IPS-20b (cell line): ENCODE data around the gene PIP5K1C.

Source experiments
- H3K27ac ChIP-seq: one replicate; pipeline ENCODE4 v1.5.1; 2013; ENCODE audit warnings: low read length
- H3K27me3 ChIP-seq: 2 replicates; pipeline ENCODE4 v1.6.1; 2013; ENCODE audit warnings: mild to moderate bottlenecking, low read length, inconsistent platforms; ENCODE audit not compliant: insufficient read depth
- H3K36me3 ChIP-seq: 2 replicates; pipeline ENCODE4 v1.6.1; 2013; ENCODE audit warnings: low read depth, mild to moderate bottlenecking, inconsistent platforms, low read length, moderate library complexity; ENCODE audit not compliant: insufficient read depth
- H3K4me1 ChIP-seq: 2 replicates; pipeline ENCODE4 v1.6.1; 2013; ENCODE audit warnings: mild to moderate bottlenecking, control low read depth, inconsistent platforms, low read length, moderate library complexity; ENCODE audit not compliant: insufficient read depth
- H3K4me3 ChIP-seq: 2 replicates; pipeline ENCODE4 v1.5.1; 2013; ENCODE audit warnings: mild to moderate bottlenecking, low read length, inconsistent platforms
- H3K9ac ChIP-seq: 2 replicates; pipeline ENCODE4 v1.6.1; 2013; ENCODE audit warnings: low read depth, mild to moderate bottlenecking, inconsistent platforms, low read length, moderate library complexity
- H3K9me3 ChIP-seq: 2 replicates; pipeline ENCODE4 v1.6.1; 2013; ENCODE audit warnings: mild to moderate bottlenecking, low read depth, low read length, inconsistent platforms; ENCODE audit not compliant: insufficient read depth

The PIP5K1C gene

DNA sequence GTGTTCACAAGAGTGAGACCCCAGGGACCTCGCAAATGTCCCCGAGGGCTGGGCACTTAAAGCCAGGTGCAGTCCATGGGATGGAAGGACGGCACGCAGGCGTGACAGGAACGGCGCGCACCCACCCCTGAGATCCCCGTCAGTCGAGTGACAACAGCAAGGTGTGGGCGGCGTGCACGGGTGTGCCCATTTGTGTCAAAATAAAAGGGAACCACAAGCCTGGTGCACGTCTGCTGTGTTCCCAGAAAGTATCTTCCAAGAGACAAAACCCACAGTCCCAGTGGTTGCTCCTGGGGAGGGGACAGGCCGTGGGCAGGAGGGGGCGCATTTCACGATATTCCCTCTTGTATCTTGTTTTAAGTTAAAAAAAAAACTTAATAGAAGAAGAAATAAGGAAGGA is 58.0 kb downstream of the PIP5K1C start:
- Histone ChIP-seq H3K9ac (no peak overlapping the region), H3K27ac (no peak overlapping the region), H3K27me3 (no peaks in the 10 kb centered on the region), H3K36me3 (peaks cover 5% of the 10 kb centered on the region; the same call in 1 of the 2 replicates), H3K4me1 (no peaks in the 10 kb centered on the region), H3K4me3 (no peak overlapping the region), H3K9me3 (no peaks in the 10 kb centered on the region)

DNA sequence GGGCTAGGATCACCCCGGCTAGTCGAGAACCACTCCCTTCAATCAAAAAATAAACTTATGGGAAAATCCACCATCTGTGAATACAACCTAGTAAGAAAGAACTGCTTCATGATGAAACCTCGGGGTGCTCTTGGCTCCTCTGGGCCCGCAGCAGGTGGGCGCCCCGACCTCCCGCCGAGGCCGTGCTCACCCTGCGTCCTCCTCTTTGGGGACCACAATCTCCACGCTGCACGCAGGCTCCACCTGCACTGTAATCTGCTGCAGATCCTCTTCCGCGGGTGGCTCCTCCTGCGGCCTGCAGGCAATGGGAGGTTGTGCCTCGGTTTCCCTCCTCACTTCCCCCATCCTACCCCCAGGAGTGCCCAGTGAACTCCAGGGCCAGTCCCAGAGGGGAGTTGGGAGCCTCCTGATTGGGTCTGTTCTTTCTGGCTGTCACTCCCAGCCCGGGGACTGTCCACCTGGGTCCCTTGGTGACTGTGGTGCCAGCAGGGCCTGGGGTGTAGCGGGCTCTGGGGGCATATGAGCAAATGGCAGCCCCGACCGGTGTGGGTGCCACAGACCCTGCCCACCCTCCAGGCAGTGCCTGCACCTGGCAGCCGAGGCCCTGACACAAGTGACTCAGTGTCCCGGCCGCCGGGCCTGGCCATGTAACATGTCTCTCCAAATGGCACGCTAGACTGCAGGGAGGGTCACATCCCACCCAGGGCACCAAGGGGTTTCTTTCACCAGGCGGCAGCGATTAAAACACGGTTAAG is 58.6 kb downstream of the PIP5K1C start:
- Histone ChIP-seq H3K9ac (no peak overlapping the region), H3K9me3 (no peaks in the 10 kb centered on the region), H3K36me3 (peaks cover 5% of the 10 kb centered on the region; the same call in 1 of the 2 replicates), H3K4me1 (no peaks in the 10 kb centered on the region), H3K4me3 (no peak overlapping the region), H3K27me3 (no peaks in the 10 kb centered on the region), H3K27ac (no peak overlapping the region)

DNA sequence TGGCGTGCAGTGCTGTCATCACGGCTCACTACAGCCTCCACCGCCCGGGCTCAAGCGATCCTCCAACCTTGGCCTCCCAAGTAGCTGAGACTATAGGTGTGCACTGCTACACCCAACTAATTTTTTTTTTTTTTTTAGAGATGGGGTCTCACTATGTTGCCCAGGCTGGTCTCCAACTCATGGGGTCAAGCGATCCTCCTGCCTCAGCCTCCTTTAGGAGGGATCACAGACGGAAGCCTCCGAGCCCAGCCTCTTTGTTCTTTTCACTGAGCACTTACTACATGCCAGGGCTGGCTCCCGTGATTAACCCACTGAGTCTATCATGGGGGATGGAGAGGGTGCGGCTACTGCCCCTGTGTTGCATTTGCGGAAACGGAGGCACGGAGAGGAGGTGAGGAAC is 60.8 kb downstream of the PIP5K1C start:
- Histone ChIP-seq H3K27me3 (no peaks in the 10 kb centered on the region), H3K4me3 (no peak overlapping the region)

DNA sequence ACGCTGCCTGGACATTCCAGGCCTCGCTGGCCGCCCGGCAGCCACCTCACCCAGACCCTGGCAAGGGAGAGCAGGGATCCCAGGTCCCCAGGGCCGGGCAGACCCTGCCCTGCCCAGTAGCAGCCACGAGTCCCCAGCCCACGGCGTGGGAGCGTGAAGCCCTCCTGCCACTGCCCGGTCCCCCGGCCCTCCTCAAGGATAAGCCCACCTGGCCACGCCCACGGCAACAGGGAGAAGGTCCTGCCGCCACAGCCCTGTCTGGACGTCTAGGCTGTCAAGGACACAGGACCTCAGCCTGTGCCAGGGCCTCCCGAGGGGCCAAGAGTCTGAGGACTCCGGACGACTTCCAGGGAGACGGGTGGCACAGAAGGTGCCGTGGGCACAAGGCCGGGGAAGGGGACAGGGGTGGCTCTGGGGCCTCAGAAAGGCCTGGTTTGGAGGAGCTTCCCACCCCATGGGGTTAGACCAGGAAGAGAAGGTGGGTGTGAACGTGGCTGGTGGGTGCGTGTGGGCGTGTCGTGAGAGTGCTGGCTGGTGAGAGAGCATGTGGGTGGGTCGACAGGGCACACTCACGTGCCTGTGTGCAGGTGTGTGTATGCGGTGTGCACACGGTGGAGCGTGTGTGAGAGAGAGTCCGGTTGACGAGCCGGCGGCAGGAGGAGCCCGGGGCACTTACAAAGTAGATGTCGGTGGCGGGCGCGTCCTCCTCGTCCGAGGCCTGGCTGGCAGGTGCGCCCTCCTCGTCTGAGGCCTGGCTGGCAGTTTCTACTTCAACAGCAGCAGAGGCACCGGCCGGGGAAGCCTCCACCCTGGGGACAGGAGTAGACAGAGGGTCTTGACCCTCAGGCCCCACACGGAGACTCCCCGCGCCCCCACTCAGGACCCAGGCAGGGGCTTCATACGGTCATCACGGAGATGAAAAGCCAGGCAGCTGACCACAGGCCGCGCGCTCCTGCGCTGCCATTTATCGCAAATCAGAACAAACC is 61.8 kb downstream of the PIP5K1C start:
- Histone ChIP-seq H3K27ac (no peak overlapping the region), H3K27me3 (no peaks in the 10 kb centered on the region), H3K9ac (no peak overlapping the region), H3K4me3 (no peak overlapping the region), H3K9me3 (no peaks in the 10 kb centered on the region), H3K36me3 (peaks cover 5% of the 10 kb centered on the region; the same call in 1 of the 2 replicates), H3K4me1 (no peaks in the 10 kb centered on the region)

More for the DNA sequence above, 60.8 kb downstream of the PIP5K1C start:
- Histone ChIP-seq H3K9me3 (no peaks in the 10 kb centered on the region), H3K27ac (no peak overlapping the region), H3K36me3 (peaks cover 5% of the 10 kb centered on the region; the same call in 1 of the 2 replicates), H3K9ac (no peak overlapping the region), H3K4me1 (no peaks in the 10 kb centered on the region)

DNA sequence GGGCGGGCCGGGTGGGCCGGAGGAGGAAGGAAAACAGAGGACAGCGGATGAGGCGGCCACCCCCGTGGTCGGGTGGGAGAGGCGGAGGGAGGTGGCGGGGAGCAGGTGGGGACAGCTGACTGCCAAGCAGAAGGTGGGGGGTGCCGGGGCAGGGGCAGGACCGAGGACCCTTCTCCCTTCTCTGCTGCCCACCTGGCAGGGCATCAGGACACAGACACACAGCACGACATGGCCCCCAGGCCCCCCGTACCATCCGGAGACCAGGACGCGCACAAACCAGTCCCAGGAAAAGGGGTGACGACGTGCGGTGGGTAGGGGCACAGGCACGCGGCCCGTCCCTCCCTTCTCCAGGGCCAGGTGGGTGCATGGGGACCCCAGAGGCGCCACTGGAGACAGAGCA is 62.6 kb downstream of the PIP5K1C start:
- no peaks in the 10 kb centered on the region for H3K4me1 ChIP-seq
- no peaks in the 10 kb centered on the region for H3K27me3 ChIP-seq
- no peak overlapping the region for H3K4me3 ChIP-seq
- no peak overlapping the region for H3K9ac ChIP-seq
- H3K27ac ChIP-seq, result no peak overlapping the region
- peaks cover 5% of the 10 kb centered on the region; the same call in 1 of the 2 replicates for H3K36me3 ChIP-seq
- H3K9me3 ChIP-seq, result no peaks in the 10 kb centered on the region

DNA sequence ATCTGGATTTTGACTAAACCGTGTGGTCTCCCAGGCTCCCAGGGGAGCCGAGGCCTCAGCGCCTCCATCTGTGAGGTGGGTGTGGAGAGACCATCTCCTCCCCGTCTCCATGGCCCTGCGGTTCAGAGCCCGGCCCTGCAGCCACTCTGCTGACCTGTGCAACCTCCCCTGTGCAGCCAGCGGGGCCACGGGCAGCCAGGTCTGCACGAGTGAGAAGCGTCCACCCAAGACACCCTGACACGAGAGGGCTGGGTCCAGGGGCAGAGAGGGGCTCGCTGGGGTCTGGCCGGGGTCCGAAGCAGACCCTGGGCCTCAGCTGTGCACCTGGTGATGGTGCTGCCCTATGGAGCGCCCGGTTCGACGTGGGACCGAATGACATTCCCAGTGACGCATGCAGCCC is 63.3 kb downstream of the PIP5K1C start:
- H3K27me3 ChIP-seq, result no peaks in the 10 kb centered on the region
- no peaks in the 10 kb centered on the region for H3K9me3 ChIP-seq
- H3K36me3 ChIP-seq, result peaks cover 5% of the 10 kb centered on the region; the same call in 1 of the 2 replicates
- H3K4me1 ChIP-seq, result no peaks in the 10 kb centered on the region
- no peak overlapping the region for H3K4me3 ChIP-seq
- no peak overlapping the region for H3K27ac ChIP-seq
- H3K9ac ChIP-seq, result no peak overlapping the region

DNA sequence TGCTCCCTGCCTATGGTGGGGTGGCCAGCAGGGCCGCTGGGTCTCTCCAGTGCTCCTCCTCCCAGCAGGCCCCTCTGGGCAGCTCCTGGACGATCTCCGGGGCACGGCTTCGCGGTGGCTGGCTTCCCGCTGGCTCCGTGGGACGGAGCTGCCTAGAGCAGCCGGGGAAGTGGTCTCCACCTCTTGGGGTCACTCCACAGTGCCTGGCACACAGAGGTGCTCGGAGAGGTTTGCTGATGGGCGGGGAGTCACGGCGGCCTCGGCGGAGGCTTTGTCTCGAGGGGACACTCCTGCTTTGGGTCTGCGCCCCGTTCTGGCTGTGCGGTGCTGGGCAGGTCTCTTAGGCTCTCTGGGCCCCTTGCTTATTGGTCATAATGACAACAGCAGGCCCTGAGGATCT is 63.8 kb downstream of the PIP5K1C start:
- H3K27ac ChIP-seq, result no peak overlapping the region
- no peak overlapping the region for H3K9ac ChIP-seq
- H3K4me3 ChIP-seq, result no peak overlapping the region
- H3K9me3 ChIP-seq, result no peaks in the 10 kb centered on the region
- H3K27me3 ChIP-seq, result no peaks in the 10 kb centered on the region
- peaks cover 5% of the 10 kb centered on the region; the same call in 1 of the 2 replicates for H3K36me3 ChIP-seq
- H3K4me1 ChIP-seq, result no peaks in the 10 kb centered on the region

DNA sequence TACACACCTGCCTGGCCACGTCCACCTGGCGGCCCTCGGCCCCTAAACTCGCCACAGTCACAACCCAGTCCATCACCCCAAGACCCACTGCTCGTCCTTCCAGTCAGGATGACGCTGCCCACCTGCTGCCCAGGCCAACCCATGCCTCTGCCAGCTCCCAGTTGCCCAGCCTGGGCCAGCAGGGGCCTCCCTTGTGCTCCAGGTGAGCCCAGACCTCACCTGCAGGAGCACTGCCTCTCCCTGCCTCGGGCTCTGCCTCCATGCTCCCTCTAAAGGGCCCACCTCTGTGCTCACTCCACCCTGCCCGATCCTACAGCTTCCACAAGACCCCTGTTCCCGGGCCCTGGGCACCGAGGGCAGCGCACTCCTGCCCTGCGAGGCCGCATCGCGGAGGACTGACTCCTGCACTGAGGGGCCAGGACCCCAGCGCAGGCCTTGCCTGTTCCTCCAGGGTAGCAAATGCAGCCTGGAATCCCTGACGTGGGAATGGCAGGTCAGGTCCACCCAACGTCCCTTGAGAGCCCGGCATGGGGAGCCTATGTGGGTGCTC is 65.7 kb downstream of the PIP5K1C start:
- H3K9me3 ChIP-seq, result no peaks in the 10 kb centered on the region
- no peak overlapping the region for H3K4me3 ChIP-seq
- no peaks in the 10 kb centered on the region for H3K4me1 ChIP-seq
- no peaks in the 10 kb centered on the region for H3K27me3 ChIP-seq
- H3K36me3 ChIP-seq, result 0 out of 2 replicates have a peak, but pooled peaks cover under 1% of the 10 kb centered on the region
- H3K27ac ChIP-seq, result no peak overlapping the region
- H3K9ac ChIP-seq, result no peak overlapping the region

DNA sequence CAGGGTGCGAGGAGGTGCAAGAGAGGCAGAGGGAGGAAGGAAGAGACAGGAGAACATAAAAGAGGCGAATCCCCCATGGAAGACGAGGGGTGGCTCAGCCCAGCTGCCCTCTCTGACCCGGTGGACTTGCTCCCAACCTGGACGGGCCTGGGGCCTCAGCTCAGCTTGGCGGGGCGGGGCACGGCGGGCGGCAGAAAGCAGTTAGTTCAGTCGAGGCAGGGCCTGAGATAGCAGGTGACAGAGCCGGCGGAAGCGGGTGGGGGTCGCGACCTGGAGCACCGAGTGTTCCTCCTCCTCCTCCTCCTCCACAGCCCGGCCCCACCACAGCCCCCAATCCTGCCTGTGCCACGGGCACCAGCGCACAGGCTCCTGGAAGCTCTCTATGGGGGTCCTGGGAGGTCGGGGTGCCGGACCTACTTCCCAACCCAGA is 66.7 kb downstream of the PIP5K1C start:
- Histone ChIP-seq H3K4me3 (no peak overlapping the region), H3K9ac (no peak overlapping the region), H3K4me1 (no peaks in the 10 kb centered on the region), H3K9me3 (no peaks in the 10 kb centered on the region), H3K36me3 (no peaks in the 10 kb centered on the region), H3K27ac (no peak overlapping the region), H3K27me3 (no peaks in the 10 kb centered on the region)

DNA sequence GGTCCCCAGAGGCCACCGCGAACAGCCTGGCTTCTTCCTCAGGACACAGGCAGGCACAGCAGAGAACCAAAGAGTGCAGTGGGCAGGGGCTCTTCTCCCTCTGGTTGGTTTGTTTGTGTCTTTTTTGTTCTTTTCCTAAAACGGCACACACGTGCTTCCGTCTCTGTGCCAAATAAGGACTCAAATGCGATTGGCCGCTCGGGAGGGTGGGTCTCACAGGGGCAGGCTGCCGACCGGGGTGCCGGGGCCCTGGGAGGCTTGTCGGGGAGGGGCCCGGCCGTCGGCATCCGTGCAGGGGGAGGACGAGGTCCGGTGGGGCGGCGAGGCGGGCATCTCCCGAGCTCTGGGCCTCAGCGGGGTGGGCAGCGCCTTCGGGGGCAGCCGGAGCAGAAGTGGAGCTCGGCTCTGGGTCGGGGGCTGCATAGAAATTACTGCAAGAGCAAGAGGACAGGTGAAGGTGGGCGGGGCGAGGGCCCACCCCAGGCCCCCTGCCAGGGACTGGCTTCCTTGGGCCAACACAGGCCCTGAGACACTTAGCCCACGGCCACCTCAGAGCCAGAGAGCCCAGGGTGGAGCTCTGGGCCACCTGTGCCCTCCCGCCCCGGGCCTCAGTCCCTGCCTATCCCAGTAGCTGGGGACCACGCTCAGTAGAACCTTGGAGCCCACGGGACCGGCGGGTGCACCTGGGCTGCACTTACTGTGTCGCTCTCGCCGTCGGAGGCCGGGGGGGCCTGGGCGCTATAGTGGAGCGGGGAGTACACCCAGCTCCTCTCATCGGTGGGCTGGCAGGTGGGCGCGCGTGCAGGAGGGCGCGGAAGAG is 67.3 kb downstream of the PIP5K1C start:
- H3K27me3 ChIP-seq, result no peaks in the 10 kb centered on the region
- H3K9ac ChIP-seq, result no peak overlapping the region
- no peak overlapping the region for H3K27ac ChIP-seq
- H3K9me3 ChIP-seq, result no peaks in the 10 kb centered on the region
- no peaks in the 10 kb centered on the region for H3K4me1 ChIP-seq
- H3K36me3 ChIP-seq, result no peaks in the 10 kb centered on the region
- H3K4me3 ChIP-seq, result no peak overlapping the region

DNA sequence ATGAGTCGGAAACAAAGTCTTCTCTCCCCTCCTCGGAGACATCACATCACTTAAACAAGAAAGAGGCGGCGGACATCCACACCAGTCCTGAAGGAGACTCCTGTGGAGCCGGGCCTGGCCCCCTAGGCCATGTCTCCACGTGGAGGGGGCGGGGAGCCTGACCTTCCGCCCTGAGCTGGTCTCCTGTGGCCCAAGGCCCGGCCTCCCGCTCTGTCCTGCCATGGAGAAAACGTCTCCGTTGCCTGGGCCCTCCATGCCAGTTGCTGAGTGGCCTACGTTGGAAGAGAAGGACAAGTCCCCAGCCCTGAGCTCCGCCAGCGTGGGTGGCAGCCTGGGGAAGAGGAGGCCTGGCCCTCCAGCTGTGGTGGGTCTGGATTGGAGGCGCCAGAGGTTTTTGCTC is 68.2 kb downstream of the PIP5K1C start:
- Histone ChIP-seq H3K36me3 (no peaks in the 10 kb centered on the region), H3K4me1 (no peaks in the 10 kb centered on the region)

More for the DNA sequence above, 68.2 kb downstream of the PIP5K1C start:
- H3K27ac ChIP-seq, result no peak overlapping the region
- no peaks in the 10 kb centered on the region for H3K27me3 ChIP-seq
- H3K9me3 ChIP-seq, result no peaks in the 10 kb centered on the region
- H3K4me3 ChIP-seq, result no peak overlapping the region
- H3K9ac ChIP-seq, result no peak overlapping the region
